Gastroesophageal sphincter (tissue), 3 donors: Measurements from ENCODE around the gene SLC2A9.

ENCODE experiments used
- POLR2A ChIP-seq, 2 donors: fragments of 450-650 bp; IDR thresholded peaks; one replicate each; pipeline ENCODE4 v1.6.1; 2017; ENCODE audit warnings: antibody characterized with exemption in 2 of 2, mild to moderate bottlenecking in 2 of 2, moderate library complexity in 1 of 2
- TF ChIP-seq, protein P1 (sequence below), 4 experiments: fragments of 200-600 bp in 2 of 4; fragments of 450-650 bp in 2 of 4; sonication (generic) in 1 of 4; IDR thresholded peaks; one replicate each; pipeline ENCODE4 v1.5.1; 2017 to 2019; ENCODE audit warnings: antibody characterized with exemption in 4 of 4, mild to moderate bottlenecking in 2 of 4, moderate library complexity in 2 of 4

DNA sequence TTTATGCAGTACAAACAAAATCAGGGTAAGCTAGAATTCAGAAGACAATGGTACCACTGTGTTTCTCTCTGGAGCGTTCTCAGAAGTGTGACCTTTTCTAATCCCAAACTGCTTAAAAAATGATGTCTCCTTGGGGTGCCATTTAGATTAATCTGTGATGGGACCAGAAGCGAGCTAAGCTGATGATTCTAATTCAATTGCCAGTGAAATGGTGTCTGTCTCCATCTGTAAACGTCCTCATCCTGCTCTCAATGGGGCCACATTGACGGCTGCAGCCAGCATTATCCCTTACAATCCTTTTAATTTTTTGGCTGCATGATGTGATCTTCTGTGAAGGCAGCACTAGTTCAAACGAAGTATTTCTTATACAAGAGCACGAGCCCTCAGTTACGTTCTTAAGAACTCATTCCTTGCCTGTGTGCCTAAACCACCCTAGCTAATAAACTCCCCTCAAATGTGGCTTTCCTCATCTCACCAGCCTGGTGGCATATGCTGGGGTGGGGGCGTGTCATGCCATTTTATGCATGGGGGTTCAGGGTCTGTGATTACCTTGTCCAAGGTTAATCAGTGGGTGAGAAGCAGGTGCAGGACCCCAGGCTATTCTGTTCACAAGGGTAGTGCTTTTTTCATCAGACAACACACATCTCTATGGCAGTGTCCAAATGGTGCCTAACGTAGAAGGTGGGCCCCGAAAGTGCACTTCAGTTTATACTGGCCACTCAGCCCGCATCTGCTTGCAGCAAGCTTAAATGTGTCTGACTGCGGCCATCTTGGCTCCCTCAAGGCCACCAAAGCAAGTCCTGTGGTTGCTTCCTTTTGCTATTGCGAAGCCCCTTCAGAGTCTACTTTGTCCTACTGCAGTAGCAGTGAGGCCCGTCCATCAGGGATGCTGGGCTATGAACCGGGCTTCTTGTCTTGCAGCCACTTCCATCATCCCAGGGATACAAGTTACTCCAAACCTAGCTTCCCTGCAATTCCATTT is 45.7 kb upstream of the SLC2A9 start:
- TF ChIP-seq, protein P1, sequence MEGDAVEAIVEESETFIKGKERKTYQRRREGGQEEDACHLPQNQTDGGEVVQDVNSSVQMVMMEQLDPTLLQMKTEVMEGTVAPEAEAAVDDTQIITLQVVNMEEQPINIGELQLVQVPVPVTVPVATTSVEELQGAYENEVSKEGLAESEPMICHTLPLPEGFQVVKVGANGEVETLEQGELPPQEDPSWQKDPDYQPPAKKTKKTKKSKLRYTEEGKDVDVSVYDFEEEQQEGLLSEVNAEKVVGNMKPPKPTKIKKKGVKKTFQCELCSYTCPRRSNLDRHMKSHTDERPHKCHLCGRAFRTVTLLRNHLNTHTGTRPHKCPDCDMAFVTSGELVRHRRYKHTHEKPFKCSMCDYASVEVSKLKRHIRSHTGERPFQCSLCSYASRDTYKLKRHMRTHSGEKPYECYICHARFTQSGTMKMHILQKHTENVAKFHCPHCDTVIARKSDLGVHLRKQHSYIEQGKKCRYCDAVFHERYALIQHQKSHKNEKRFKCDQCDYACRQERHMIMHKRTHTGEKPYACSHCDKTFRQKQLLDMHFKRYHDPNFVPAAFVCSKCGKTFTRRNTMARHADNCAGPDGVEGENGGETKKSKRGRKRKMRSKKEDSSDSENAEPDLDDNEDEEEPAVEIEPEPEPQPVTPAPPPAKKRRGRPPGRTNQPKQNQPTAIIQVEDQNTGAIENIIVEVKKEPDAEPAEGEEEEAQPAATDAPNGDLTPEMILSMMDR (IDR thresholded peaks at IDR 0.05) = no peak
- no peak for TF ChIP-seq POLR2A (IDR thresholded peaks at IDR 0.05)
